Naive B cell (primary cell): ENCODE data around the gene GEMIN7. TPM values are rescaled to one million over a fixed set of nuclear protein-coding genes. Genes with fewer than 3 reads are reported as not detected.

ENCODE experiments used
- ATAC-seq, 2 donors: fragments of 150-1000 bp; cut with Tn5 transposase; 2 replicates each; pipeline ENCODE4 v1.10.0; 2021; ENCODE audit warnings: low read depth in 2 of 2, mild to moderate bottlenecking in 2 of 2, moderate library complexity in 2 of 2
- DNase-seq: peaks from one replicate; pipeline ENCODE4 v3.0.0; 2022
- H3K27ac Mint-ChIP-seq, 6 donors: one replicate each; pipeline ENCODE4 v1.8.0; 2020 to 2022; ENCODE audit warnings: mild to moderate bottlenecking in 6 of 6, mixed read lengths in 6 of 6, moderate library complexity in 5 of 6, inconsistent platforms in 2 of 6
- H3K27me3 Mint-ChIP-seq, 3 donors: one replicate each; pipeline ENCODE4 v1.8.0; 2021 to 2022; ENCODE audit warnings: mixed read lengths in 3 of 3, mild to moderate bottlenecking in 1 of 3
- H3K36me3 Mint-ChIP-seq, 2 donors: one replicate each; pipeline ENCODE4 v1.8.0; 2020 to 2022; ENCODE audit warnings: mixed read lengths in 2 of 2, inconsistent platforms in 1 of 2, mild to moderate bottlenecking in 1 of 2
- H3K4me1 Mint-ChIP-seq, 3 donors: one replicate each; pipeline ENCODE4 v1.8.0; 2020 to 2022; ENCODE audit warnings: mixed read lengths in 3 of 3, inconsistent platforms in 1 of 3, mild to moderate bottlenecking in 1 of 3, moderate library complexity in 1 of 3
- H3K4me3 Mint-ChIP-seq, 8 donors: one replicate each; pipeline ENCODE4 v1.8.0; 2020 to 2022; ENCODE audit warnings: mild to moderate bottlenecking in 8 of 8, mixed read lengths in 8 of 8, moderate library complexity in 8 of 8, inconsistent platforms in 2 of 8
- H3K9me3 Mint-ChIP-seq, 7 donors: one replicate each; pipeline ENCODE4 v1.8.0; 2020 to 2022; ENCODE audit warnings: mixed read lengths in 7 of 7, mild to moderate bottlenecking in 5 of 7, inconsistent platforms in 2 of 7, moderate library complexity in 1 of 7
- polyA plus RNA-seq, 6 donors: library from polyadenylated mRNA; unstranded; fragments of 300-500 nt; fragmentation: Illumina TruSeq; gene quantifications; one replicate each; pipeline ENCODE4 v1.2.3, GENCODE V29; 2021; ENCODE audit warnings: low read depth in 6 of 6

Gene GEMIN7
- polyA plus RNA-seq, 6 donors from 2014 or later, result 86.8 to 138 (median 102) TPM

DNA sequence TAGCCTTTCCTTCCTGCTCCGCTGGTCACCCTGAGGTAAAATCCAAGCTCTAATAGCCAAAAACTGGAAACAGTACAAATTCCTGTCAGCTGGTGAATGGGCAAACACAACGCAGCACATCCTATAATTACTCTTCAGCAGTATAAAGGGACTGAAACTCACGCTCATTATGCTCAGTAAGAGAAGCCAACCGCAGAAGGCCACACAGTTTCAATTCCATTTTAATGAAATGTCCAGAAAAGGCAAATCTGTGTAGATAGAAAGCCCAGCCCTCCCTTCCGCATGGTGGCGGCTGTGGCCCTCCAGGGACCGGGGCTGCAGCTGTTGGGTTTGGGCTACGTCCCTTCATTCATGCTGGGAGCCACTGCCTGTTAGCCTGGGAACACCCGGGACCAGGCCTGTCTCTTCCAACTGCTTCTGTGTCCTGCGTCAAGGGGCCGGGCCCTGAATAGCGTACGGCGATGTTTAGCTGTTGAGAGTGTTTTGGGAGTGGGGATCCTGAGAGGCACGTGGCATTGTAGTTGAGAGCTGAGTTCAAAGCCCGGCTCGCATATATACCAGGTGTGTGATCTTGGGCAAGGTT is 58.2 kb downstream of the GEMIN7 start:
- Mint-ChIP-seq H3K4me3 (peak overlapping the region in 7 of 8 donors; percentile 3 to 88 (median 75)), H3K36me3 (peaks cover 0 to under 1% of the 10 kb centered on the region in 2 donors)
- DNase-seq, result peak; percentile 22

DNA sequence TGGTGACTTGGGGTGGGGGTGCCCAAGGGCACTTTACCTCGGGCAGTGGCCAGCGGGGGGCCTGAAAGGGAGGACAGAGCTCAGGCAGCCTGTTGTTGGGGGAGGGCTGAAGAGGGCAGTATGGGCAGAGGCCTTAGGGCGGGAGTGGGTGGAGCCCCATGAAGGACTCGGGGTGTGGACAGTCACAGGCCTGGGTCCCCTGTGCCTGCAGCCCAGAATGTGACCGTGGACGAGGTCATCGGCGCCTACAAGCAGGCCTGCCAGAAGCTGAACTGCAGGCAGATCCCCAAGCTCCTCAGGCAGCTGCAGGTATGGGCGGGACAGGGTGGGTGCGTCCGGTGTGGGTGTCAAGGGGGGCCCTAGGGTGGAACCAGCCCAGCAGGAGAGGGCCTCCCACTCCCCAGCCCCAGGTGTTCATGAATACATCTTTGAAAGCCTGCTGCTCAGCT is 59.3 kb downstream of the GEMIN7 start:
- Mint-ChIP-seq H3K27me3 (no peaks in the 10 kb centered on the region), H3K4me1 (peaks cover 37 to 49% (median 48%) of the 10 kb centered on the region in 3 donors), H3K36me3 (peaks cover 0 to 11% of the 10 kb centered on the region in 2 donors), H3K4me3 (no peak overlapping the region), H3K27ac (peak overlapping the region in 1 of 6 donors; percentile 95), H3K9me3 (no peaks in the 10 kb centered on the region)
- DNase-seq, result no peak
- no peak for ATAC-seq

More for the DNA sequence above, 58.2 kb downstream of the GEMIN7 start:
- Mint-ChIP-seq H3K4me1 (peaks cover 30 to 52% (median 48%) of the 10 kb centered on the region in 3 donors), H3K27ac (peak overlapping the region; percentile 67 to 98 (median 82)), H3K9me3 (no peaks in the 10 kb centered on the region), H3K27me3 (no peaks in the 10 kb centered on the region)
- peak; percentile 76 to 78 for ATAC-seq

DNA sequence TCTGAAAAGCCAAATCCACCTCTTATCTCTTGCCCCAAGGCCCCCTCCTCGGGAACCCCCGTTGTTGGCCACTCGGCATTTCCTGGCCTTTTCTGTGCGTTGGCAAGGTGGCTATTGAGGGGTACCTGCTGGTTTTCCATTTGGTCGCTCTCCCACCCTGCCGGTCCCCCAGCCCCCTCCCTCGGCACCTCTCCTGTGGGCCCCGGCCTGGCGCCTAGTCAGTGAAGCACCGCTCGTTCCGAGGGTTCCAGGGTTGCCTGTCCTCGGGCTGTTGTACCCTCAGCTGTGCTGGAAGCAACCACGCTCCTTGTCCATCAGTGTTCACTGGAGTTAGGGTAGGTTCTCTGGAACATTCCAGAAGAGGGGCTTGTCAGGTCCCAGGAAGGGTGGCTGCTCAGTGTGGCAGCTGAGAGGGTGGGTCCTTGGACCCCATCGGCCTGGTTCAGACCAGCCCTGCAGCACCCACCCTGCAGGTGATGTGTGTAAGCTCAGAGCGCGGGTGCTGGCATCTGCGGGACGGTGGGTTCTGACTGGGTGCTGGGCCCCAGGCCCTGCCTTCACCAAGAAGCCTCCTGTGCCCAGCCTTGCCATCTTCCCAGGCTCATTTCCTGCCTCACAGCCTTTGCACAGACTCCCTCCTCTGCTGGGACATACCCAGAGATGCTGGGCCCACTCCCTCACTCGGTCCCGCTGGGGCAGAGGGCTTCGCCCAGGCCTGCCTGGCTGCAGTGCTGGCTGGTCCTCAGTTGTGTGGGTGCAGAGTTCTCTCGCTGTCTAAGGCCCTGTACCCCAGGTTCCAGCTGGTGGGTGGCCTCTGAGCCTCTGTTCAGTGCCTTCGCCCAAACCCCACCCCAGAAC is 60.5 kb downstream of the GEMIN7 start:
- ATAC-seq, result no peak
- H3K9me3 Mint-ChIP-seq, result no peaks in the 10 kb centered on the region
- H3K4me1 Mint-ChIP-seq, result peaks cover 28 to 40% (median 37%) of the 10 kb centered on the region in 3 donors
- DNase-seq, result no peak
- H3K4me3 Mint-ChIP-seq, result no peak overlapping the region
- H3K27me3 Mint-ChIP-seq, result no peaks in the 10 kb centered on the region
- peaks cover 0 to 12% of the 10 kb centered on the region in 2 donors for H3K36me3 Mint-ChIP-seq
- H3K27ac Mint-ChIP-seq, result peak overlapping the region in 1 of 6 donors; percentile 41

DNA sequence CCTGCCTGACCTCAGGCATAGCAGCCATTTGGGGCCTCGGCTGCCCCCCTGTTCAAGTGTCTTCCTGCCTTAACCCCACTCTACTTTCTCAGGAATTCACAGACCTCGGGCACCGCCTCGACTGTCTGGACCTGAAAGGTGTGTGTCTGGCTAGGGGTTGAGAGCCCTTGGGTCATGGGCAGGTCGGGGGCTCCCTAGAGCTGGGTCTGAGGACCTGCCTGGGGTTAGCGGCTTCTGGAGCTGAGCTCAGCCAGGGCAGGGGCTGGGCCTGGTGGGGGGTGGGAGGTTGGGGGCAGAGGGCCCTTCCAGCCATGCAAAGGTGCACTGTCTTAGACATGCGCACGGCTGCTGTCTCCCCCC is 61.1 kb downstream of the GEMIN7 start:
- ATAC-seq (no peak), DNase-seq (no peak)
- no peaks in the 10 kb centered on the region for H3K9me3 Mint-ChIP-seq
- no peak overlapping the region for H3K4me3 Mint-ChIP-seq
- no peaks in the 10 kb centered on the region for H3K27me3 Mint-ChIP-seq
- H3K36me3 Mint-ChIP-seq, result peaks cover 0 to 12% of the 10 kb centered on the region in 2 donors
- H3K27ac Mint-ChIP-seq, result no peak overlapping the region
- H3K4me1 Mint-ChIP-seq, result peaks cover 24 to 35% (median 31%) of the 10 kb centered on the region in 3 donors

DNA sequence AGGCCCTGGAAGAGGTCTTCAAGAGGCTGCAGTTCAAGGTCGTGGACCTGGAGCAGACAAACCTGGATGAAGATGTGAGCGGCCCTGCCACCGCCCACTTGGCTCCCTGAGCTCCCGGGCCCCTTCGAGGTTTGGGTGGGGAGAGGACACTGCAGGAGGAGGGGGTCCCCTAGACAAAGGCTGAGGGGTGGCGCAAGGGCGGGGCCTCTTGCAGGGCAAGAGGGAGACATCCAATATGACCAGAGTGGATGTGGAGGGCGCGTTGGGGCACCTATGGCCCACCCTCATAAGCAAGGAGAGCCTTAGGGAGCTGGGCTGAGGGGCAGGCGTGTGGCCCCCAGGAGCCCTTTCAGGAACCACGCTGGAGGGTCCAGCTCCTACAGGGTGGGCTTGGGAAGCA is 61.5 kb downstream of the GEMIN7 start:
- no peak overlapping the region for H3K27ac Mint-ChIP-seq
- H3K27me3 Mint-ChIP-seq, result no peaks in the 10 kb centered on the region
- peaks cover 0 to 12% of the 10 kb centered on the region in 2 donors for H3K36me3 Mint-ChIP-seq
- DNase-seq (no peak), ATAC-seq (no peak)
- no peak overlapping the region for H3K4me3 Mint-ChIP-seq
- H3K4me1 Mint-ChIP-seq, result peaks cover 24 to 33% (median 27%) of the 10 kb centered on the region in 3 donors
- no peaks in the 10 kb centered on the region for H3K9me3 Mint-ChIP-seq

Other genes starting within 250 kb of the GEMIN7 start
- not detected for gene NECTIN2, start 233.0 kb upstream of the GEMIN7 start, polyA plus RNA-seq
- 10 to 100 TPM; 21.3 to 36.2 (median 25.8) TPM for gene TOMM40, start 188.0 kb upstream of the GEMIN7 start, polyA plus RNA-seq
- gene APOE, start 173.5 kb upstream of the GEMIN7 start, polyA plus RNA-seq, result not detected
- not detected for gene APOC1, start 164.7 kb upstream of the GEMIN7 start, polyA plus RNA-seq
- gene APOC4, start 137.0 kb upstream of the GEMIN7 start, polyA plus RNA-seq, result not detected
- not detected for gene APOC2, start 133.2 kb upstream of the GEMIN7 start, polyA plus RNA-seq
- gene CLPTM1, start 123.9 kb upstream of the GEMIN7 start, polyA plus RNA-seq, result 10 to 100 TPM; 17.5 to 27.2 (median 20.1) TPM
- gene RELB, start 77.8 kb upstream of the GEMIN7 start, polyA plus RNA-seq, result 10 to 100 TPM; 29.8 to 72.6 (median 64.7) TPM
- 10 to 100 TPM in 2 of 6 donors, 1 to 10 TPM in 4; 6.5 to 30.2 (median 9.7) TPM for gene CLASRP, start 40.2 kb upstream of the GEMIN7 start, polyA plus RNA-seq
- 10 to 100 TPM in 5 of 6 donors, 1 to 10 TPM in 1; 7.2 to 35.9 (median 13.7) TPM for gene ZNF296, start 2.8 kb upstream of the GEMIN7 start, polyA plus RNA-seq
- gene PPP1R37, start 13.9 kb downstream of the GEMIN7 start, polyA plus RNA-seq, result 1 to 10 TPM in 1 of 6 donors, under 1 TPM in 4, not detected in 1; 0.20 to 1.4 (median 0.32) TPM
- gene NKPD1, start 81.7 kb downstream of the GEMIN7 start, polyA plus RNA-seq, result not detected
- gene TRAPPC6A, start 99.0 kb downstream of the GEMIN7 start, polyA plus RNA-seq, result 100 to 1,000 TPM; 114 to 248 (median 134) TPM
- 10 to 100 TPM in 5 of 6 donors, 1 to 10 TPM in 1; 9.1 to 24.5 (median 13.6) TPM for gene BLOC1S3, start 99.5 kb downstream of the GEMIN7 start, polyA plus RNA-seq
- gene EXOC3L2, start 166.1 kb downstream of the GEMIN7 start, polyA plus RNA-seq, result not detected
- gene MARK4, start 172.0 kb downstream of the GEMIN7 start, polyA plus RNA-seq, result 1 to 10 TPM in 1 of 6 donors, under 1 TPM in 4, not detected in 1; 0.35 to 2.7 (median 0.82) TPM
- gene CKM, start 243.6 kb downstream of the GEMIN7 start, polyA plus RNA-seq, result not detected